CD4-positive, alpha-beta T cell (primary cell): ENCODE results near the gene DDX1. TPM values are rescaled to one million over a fixed set of nuclear protein-coding genes. Genes with fewer than 3 reads are reported as not detected.

Source experiments
- ATAC-seq: fragments of 200-7000 bp; cut with Tn5 transposase; one replicate; pipeline ENCODE4 v1.10.0; 2022; ENCODE audit warnings: mild to moderate bottlenecking; ENCODE audit not compliant: poor library complexity
- CTCF ChIA-PET: fragments of 350-600 bp; sonication (Branson Sonifier 250); formaldehyde crosslinking; loops from one replicate; lab custom pipeline; 2021; ENCODE audit warnings: antibody characterized with exemption, inconsistent platforms; lab: Charles Lee
- POLR2A ChIA-PET: fragments of 350-600 bp; sonication (Branson Sonifier 250); formaldehyde crosslinking; loops from one replicate; lab custom pipeline; 2021; ENCODE audit warnings: antibody characterized with exemption, inconsistent platforms; lab: Charles Lee
- DNase-seq, 14 experiments: peaks; one replicate each; pipeline ENCODE4 v3.0.0-alpha.2; 2013 to 2020; ENCODE audit warnings: mixed read lengths in 2 of 14
- H3K27ac ChIP-seq, 2 donors: one replicate each; pipeline versions ENCODE4 v1.5.1 to v1.7.0; 2013; ENCODE audit warnings: low read length in 2 of 2, low read depth in 1 of 2, mild to moderate bottlenecking in 1 of 2
- H3K27me3 ChIP-seq, 2 experiments: 1 replicate in 1 of 2; 2 replicates in 1 of 2; pipeline versions ENCODE4 v1.6.1 to v1.7.0; 2013; ENCODE audit warnings: low read length in 2 of 2, control low read depth in 1 of 2, mild to moderate bottlenecking in 1 of 2, moderate library complexity in 1 of 2; ENCODE audit not compliant: insufficient read depth in 2 of 2, control insufficient read depth in 1 of 2
- H3K36me3 ChIP-seq: one replicate; pipeline ENCODE4 v1.6.1; 2013; ENCODE audit warnings: low read length, control low read depth; ENCODE audit not compliant: insufficient read depth
- H3K4me1 ChIP-seq: one replicate; pipeline ENCODE4 v1.6.1; 2013; ENCODE audit warnings: low read length, control low read depth; ENCODE audit not compliant: insufficient read depth
- H3K4me3 ChIP-seq: one replicate; pipeline ENCODE4 v1.5.1; 2013; ENCODE audit warnings: mild to moderate bottlenecking, low read length, moderate library complexity
- H3K9me3 ChIP-seq, 2 experiments: 1 replicate in 1 of 2; 2 replicates in 1 of 2; pipeline versions ENCODE4 v1.6.1 to v1.7.0; 2013; ENCODE audit warnings: low read length in 2 of 2, mild to moderate bottlenecking in 2 of 2, control low read depth in 1 of 2, moderate library complexity in 1 of 2; ENCODE audit not compliant: control insufficient read depth in 1 of 2, insufficient read depth in 1 of 2
- H3K27ac Mint-ChIP-seq: one replicate; pipeline ENCODE4 v1.8.0; 2020; ENCODE audit warnings: mixed read lengths
- H3K27me3 Mint-ChIP-seq: one replicate; pipeline ENCODE4 v1.8.0; 2021; ENCODE audit warnings: mixed read lengths
- H3K36me3 Mint-ChIP-seq: one replicate; pipeline ENCODE4 v1.8.0; 2021; ENCODE audit warnings: low read depth, mixed read lengths
- H3K4me1 Mint-ChIP-seq: one replicate; pipeline ENCODE4 v1.8.0; 2021; ENCODE audit warnings: low read depth, mixed read lengths
- H3K4me3 Mint-ChIP-seq: one replicate; pipeline ENCODE4 v1.8.0; 2020; ENCODE audit warnings: mild to moderate bottlenecking, mixed read lengths
- H3K9me3 Mint-ChIP-seq: one replicate; pipeline ENCODE4 v1.8.0; 2020; ENCODE audit warnings: mixed read lengths
- CTCF ChIP-seq: fragments of 200-600 bp; IDR thresholded peaks from one replicate; pipeline ENCODE4 v1.8.0; 2022; ENCODE audit warnings: antibody characterized with exemption, mild to moderate bottlenecking
- intact Hi-C, 2 experiments: fragments of 100-400 bp; cut with DNase I in 1 of 2; cut with micrococcal nuclease in 1 of 2; formaldehyde crosslinking; loops; one replicate each; pipeline versions ENCODE4 v1.15.1 to v1.9.0; 2023 to 2025; cut with DNase I, micrococcal nuclease
- total RNA-seq, 174 experiments: library from RNA in 2 of 174; stranded (reverse) in 2 of 174; gene quantifications; one replicate each; pipeline ENCODE4 v1.2.3 and lab custom pipeline; 2021 to 2026

The DDX1 gene
- total RNA-seq, 2 experiments from 2014 or later = 48.8 to 50.1 TPM

DNA sequence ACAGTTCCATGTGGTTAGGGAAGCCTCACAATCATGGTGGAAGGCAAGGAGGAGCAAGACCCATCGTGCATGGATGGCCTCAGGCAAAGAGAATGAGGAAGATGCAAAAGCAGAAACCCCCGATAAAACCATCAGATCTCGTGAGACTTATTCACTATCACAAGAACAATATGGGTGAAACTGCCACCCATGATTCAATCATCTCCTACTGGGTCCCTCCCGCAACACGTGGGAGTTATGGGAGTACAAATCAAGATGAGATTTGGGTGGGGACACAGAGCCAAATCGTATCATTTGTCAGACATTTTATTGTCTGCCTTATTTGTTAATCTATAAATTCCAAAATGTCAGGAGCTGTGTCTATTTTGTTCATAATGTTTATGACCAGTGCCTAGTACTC, 48.1 kb upstream of the DDX1 start:
- no peak for TF ChIP-seq CTCF
- Mint-ChIP-seq H3K27ac (no peak overlapping the region), H3K9me3 (no peaks in the 10 kb centered on the region), H3K4me3 (no peak overlapping the region), H3K4me1 (peaks cover 10% of the 10 kb centered on the region), H3K36me3 (peaks cover 56% of the 10 kb centered on the region), H3K27me3 (no peaks in the 10 kb centered on the region)
- ChIA-PET CTCF (no interaction called here), POLR2A (no interaction called here)
- Histone ChIP-seq H3K36me3 (peaks cover 10% of the 10 kb centered on the region), H3K27me3 (no peaks in the 10 kb centered on the region), H3K9me3 (no peaks in the 10 kb centered on the region), H3K27ac (no peak overlapping the region), H3K4me3 (no peak overlapping the region), H3K4me1 (no peaks in the 10 kb centered on the region)
- DNase-seq (no peak), ATAC-seq (no peak)
- intact Hi-C loops = no loop called here

DNA sequence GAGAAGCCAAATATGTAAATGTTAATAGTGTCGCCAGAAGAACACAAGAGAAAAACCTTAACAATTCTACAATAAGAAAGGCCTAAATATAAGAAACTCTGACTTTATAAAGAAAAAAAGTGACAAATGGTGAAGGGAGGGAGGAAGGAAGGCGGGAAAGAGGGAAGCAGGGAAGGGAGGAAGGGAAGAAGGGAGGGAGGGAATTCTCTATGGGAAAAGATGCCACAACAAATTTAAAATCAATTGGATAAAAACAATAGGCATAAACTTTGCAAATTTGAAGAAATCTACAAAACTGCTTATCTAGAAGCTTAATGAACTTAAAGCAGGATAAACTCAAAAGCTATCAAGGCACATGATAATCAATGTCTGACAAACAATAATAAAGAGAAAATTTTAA, 47.4 kb upstream of the DDX1 start:
- peaks cover 6% of the 10 kb centered on the region for H3K36me3 ChIP-seq
- no peak for TF ChIP-seq CTCF
- ChIA-PET POLR2A (no interaction called here), CTCF (no interaction called here)
- no peaks in the 10 kb centered on the region for H3K27me3 Mint-ChIP-seq
- DNase-seq (no peak), ATAC-seq (no peak)
- H3K9me3 ChIP-seq = no peaks in the 10 kb centered on the region
- no peaks in the 10 kb centered on the region for H3K9me3 Mint-ChIP-seq
- intact Hi-C loops = no loop called here
- H3K4me1 ChIP-seq = no peaks in the 10 kb centered on the region
- H3K36me3 Mint-ChIP-seq = peaks cover 56% of the 10 kb centered on the region
- no peak overlapping the region for H3K4me3 ChIP-seq
- H3K4me3 Mint-ChIP-seq = no peak overlapping the region
- H3K27me3 ChIP-seq = no peaks in the 10 kb centered on the region
- H3K4me1 Mint-ChIP-seq = peaks cover 10% of the 10 kb centered on the region
- no peak overlapping the region for H3K27ac ChIP-seq
- H3K27ac Mint-ChIP-seq = no peak overlapping the region

DNA sequence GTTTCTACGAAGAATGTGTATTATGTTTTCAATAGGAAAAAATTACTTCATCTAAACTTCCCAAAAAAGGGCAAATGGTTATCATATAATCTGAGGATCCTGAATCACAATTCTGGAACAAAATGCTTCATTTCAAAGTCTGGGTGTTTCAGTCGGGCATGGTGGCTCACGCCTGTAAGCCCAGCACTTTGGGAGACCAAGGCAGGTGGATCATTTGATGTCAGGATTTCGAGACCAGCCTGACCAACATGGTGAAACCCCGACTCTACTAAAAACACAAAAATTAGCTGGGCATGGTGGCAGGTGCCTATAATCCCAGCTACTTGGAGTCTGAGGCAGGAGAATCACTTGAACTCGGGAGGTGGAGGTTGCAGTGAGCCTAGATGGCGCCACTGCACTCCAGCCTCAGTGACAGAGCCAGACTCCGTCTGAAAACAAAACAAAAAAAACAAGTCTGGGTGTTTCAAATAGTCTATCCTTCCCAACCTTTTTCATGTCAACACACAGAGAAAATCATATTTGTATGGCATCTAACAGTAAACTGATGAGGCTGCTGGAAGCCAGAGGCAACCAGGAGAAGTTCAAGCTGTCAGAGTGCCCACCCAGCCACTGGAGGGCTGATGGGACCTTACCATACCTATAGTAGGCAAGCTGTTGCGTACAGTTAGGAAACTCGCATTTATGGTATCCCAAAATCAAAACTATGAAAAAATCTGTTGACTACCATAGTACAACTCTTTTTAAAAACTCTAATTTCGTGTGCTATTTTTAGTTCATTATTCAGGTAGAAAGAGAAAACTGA, 45.2 kb upstream of the DDX1 start:
- no peaks in the 10 kb centered on the region for H3K4me1 ChIP-seq
- no peak for TF ChIP-seq CTCF
- Mint-ChIP-seq H3K27me3 (no peaks in the 10 kb centered on the region), H3K4me1 (no peaks in the 10 kb centered on the region), H3K4me3 (no peak overlapping the region), H3K36me3 (peaks cover 49% of the 10 kb centered on the region), H3K27ac (no peak overlapping the region), H3K9me3 (no peaks in the 10 kb centered on the region)
- ATAC-seq (no peak), DNase-seq (peak in 1 of 14 experiments; percentile 12)
- H3K36me3 ChIP-seq = peaks cover 10% of the 10 kb centered on the region
- ChIA-PET POLR2A (interaction anchor here (1.1 kb wide), 1 partner anchor 15 kb away, joined by 8 read pairs; the partner anchor contains the start of gene NBAS), CTCF (interaction anchor here (0.7 to 1.4 kb wide), 3 partner anchors 23 to 47 kb away, joined by 3 to 4 read pairs (median 3); no protein-coding TSS in a partner anchor)
- no peak overlapping the region for H3K27ac ChIP-seq
- H3K4me3 ChIP-seq = no peak overlapping the region
- intact Hi-C loops = no loop called here
- no peaks in the 10 kb centered on the region for H3K27me3 ChIP-seq
- no peaks in the 10 kb centered on the region for H3K9me3 ChIP-seq
